GM19372 (cell line): ENCODE measurements around the gene GNAS-AS1.

ENCODE experiments used
- ATAC-seq: cut with Tn5 transposase; IDR thresholded peaks from one replicate; pipeline ENCODE4 v1.9.1; 2021; ENCODE audit warnings: mild to moderate bottlenecking, low read depth, moderate library complexity; ENCODE audit not compliant: unreplicated experiment

GNAS-AS1 gene

DNA sequence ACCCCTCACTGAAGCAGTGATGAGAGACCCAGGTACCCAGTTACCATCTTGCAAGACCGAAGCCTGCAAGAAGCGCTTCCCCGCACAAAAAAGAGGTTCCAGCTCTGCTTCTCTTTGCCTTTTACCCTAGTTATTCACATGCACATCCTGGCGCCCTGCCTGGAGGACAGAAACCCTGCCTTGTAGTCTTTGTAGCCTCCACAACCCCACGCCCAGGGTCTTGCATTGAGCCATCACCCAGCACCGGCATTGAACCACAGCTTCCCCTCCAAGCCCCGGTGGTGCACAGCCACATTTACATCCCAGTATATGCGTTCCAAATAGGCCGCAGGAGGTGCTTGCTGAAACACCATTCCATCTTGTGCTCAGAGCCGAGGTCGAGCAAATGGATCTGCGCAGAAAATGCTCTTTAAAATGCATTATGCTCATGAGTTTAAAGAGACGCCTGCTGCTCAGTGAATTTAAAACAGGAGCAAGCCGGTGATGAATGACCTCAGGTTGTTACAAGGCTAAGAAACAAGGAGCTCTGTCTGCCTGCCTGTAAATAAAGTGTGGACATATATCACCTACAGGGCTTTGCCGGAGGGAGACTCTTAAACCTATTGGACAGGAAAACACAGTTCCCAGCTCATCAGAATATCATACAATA is 61.7 kb downstream of the GNAS-AS1 start:
- ATAC-seq = no peak

DNA sequence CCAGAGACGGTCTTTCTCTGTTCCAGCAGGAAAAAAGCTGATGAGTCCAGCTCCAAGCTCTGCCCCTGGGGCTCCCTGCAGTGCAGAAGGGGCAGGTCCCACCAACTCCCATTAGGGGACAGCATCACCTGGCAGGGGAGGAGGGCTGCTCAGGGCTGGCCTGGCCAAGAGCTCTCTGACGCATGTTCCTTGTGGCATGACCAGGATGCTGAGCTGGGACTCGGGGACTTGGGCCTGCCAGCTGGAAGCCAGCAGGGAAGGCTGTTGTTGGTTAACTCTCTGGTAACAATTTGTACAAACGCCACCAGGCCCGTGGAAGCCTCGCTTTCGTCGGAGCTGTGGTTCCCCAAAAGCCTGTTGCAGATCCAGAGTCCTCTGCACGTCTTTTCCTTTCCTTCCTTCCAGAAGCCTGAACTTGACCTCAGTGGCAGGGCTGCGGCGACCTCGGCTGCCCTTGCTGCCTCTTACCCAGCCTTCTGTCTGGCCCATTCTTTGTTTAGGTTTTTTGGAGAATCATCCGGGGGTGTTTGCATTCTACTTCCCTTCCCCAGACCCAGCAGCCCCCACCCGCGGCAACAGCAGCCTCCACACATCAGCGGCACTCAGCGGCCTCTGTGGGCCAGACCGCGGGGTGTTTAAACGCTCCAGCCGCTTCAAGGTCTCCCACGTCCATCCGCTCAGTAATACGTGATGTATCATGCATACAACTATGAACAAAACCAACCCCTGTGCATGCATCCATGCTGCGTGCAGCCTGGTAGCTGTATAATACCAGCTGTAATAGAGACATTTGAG is 63.3 kb downstream of the GNAS-AS1 start:
- no peak for ATAC-seq

DNA sequence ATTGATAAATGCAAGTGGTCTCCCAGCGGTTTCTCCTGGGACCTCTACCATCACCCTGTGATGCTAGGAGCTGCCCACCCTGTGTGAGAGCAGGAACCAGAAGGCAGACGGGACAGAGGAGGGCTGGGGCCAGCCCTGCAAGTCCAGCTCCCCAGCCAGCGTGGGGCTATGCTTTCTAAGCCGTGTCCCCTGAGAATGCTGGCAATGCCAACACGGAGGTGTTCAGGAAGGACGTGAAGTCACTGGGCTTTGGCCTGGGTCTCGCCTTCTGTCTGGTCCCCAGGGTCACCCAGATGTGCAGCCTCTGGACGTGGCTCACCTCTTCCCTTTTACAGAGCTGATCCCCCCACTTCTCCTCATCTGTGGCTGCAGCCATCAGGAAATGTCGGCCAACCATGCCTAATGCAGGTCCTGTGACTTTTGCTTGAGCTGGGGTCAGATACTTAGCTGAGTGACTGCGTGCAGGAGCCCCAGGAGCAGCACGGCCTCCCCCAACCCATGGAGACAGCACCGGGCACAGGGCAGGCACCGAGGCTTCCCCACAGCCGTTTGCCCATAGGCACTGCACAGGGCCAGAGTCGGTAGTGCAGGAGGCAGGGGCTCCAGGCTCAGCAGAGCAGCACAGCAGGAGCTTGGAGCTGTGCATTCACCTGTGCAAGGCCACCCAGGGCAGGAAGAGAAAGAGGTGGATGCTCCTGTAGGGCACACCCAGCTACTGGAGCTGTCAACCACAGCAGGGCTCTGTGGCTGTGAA is 66.2 kb downstream of the GNAS-AS1 start:
- no peak for ATAC-seq

DNA sequence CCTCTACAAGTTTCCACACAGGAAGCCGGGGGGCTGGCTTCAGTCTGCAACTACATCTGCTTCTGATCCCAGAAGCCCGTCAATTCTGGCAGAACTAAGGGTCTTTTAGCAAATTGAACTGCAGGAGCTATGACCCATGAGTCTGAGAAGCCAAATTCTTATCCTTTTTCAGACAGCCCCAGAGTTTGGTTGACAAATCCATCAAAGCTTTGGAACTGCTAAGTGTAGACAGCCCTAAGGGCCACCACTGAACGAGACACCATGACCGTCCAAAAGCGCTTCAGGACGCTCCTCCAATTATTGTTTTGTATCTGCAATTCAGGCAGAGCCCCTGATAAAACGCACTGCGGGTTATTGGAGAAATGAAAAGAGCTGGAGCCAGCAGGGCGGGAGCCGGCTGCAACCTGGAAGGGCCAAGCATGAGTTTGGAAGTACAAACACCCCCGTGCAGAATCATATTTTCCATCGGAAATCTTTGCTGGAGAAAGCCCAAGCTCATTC is 67.1 kb downstream of the GNAS-AS1 start:
- ATAC-seq = no peak

DNA sequence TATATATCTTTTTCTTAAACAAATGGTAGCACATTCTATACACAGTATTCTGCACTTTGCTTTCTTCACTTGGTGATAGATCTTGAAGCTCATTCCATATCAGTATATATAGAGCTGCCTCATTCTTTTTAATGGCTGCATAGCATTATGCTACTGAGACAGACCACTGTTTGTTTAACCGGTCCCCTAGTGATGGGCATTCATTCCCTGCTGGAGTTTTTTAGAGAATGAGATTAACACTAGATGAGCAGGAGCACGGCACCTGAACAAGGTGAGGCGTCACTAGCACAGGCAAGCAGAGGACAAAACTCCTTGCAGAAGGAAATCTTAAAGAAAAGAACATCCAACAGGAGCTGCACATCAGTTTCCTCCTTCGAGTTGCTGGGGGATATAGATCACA is 69.6 kb downstream of the GNAS-AS1 start:
- ATAC-seq = no peak

DNA sequence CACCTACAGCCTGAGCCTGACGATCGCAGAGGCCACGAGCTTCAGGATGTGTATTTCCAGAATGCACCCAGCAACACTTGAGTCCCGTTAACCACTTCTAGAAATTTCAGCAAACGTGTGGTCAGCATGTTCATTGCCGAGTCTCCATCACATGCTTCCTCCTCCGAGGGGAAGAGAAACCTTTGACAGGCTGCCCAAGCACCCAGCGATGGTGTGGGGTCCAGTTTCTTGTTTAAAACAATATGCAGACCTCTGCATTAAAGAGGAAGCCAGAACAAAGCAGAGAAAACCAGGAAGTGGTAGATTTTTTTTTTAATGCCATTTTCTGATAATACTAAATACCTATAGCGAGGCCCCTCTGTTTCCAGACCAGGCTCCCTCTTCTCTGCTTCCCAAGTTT is 71.9 kb downstream of the GNAS-AS1 start:
- ATAC-seq = no peak

DNA sequence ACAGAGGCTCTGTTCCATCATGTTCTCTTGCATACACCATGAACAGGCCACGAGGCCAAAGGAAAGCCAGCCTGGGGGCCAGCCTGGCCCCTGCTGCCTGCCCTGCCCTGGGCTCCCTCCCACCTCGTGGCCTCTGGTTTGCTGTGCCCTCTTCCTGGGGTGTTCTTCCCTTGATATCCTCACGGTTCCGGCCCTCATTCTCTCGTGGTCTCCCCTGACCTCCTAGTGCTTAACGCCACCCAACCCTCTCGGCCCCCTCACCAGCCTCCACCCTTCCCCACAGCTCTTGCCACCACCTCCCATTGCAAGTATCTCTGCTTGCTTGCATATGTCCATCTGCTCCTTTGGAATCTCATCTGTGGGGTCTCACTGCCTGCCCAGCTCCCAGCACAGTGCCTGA is 73.0 kb downstream of the GNAS-AS1 start:
- no peak for ATAC-seq

DNA sequence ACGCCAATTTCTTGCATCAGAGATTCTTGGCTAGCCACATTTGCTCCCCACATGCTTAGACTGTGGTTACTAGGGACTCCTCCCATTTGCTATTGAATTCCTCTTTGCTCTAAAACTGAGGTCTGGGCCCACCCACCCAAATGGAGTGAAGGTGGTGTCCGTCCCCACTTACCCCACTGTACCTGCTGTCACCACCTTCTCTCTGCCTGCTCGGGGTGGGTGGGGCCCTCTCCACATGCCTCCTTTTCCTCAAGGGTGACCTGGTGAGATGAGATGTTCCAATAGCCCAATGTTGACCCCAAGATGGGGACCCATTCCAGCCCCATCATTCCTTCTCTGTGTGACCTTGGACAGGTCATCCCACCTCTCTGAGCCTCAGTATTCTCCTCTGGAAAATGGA is 74.6 kb downstream of the GNAS-AS1 start:
- no peak for ATAC-seq

DNA sequence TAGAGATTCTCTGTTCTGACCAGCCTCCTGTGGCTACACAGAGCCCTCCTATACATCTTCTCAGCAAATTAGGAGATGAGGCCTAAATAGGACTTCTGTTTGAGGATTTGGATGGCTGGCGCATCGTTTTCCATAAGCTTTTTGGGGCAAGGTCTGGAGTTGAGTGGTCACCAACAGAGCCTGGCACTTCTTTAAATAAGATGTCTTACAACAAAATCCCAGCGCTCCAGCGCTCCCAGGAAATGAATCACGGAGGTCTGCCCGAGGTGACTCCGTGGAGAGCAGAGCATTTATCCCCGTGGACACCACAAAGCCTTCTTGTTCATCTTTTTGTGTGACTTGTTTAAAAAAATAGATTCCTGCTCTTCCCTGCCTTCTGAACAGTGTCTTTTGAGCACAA is 75.3 kb downstream of the GNAS-AS1 start:
- no peak for ATAC-seq

DNA sequence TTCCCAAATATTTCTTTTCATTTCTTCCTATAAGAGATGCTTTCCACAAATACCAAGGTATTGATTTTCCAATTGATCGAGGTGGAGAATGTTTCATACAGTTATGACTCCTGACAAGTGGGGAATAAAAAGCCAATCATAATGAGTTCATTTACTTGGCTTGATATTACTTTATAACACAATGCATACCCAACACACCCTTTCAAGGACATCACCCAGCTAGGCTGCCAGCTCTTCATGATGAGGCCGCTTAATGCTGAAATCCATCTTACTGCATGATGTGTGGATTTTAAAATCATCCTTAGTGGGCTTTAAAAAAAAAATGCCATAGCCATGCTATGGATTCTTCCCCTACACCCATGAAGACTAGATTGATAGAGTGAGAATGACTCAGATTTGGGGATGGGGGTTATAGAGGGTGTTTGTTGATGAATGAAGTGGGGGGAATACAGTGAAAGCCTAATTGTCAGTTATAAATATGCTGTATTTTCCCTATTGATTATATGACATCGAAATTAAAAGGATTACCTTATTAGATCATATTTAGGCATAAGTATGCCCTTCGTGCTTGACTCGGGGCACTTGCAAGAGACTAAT is 75.9 kb downstream of the GNAS-AS1 start:
- no peak for ATAC-seq

DNA sequence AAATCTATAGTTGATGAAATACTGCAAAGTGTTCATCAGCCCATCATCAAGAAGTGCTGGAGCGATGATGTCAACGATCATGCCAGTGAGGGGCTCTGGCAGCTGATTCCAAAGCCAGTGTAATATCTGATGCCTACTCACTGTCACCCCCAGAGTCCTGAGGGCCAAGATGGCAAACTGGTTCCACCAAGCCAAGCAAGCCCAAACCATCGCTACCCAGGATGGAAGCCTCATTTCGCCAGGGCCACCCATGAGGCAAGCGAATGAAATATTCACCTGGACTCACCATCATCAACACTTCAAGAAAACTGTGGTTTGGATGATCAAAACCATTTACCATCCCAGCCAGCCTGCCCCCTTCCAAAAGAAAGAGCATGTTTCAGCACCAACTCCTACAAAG is 76.5 kb downstream of the GNAS-AS1 start:
- no peak for ATAC-seq

DNA sequence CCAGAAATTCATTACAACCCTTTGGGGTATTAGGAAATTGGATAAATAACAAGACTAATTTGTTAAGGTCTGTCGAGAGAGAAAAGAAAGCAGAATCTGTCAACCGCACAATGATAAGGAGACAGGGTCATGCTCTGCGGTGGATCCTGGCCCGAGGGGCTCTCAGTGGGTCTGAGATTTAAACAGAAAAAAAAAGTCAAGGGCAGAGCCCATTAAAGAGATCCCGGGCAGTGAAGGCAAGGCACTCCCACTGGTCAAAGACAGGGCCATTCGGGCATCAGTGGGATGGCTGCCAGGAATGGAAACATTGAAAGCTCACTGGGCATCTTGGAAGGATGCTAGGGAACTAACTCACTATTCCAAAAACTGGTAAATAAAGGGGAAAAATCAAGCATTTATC is 77.9 kb downstream of the GNAS-AS1 start:
- no peak for ATAC-seq
